SKM-1 (cell line): Measurements from ENCODE around the gene MEF2A.
"Not testable (repeated sequence)": the region's sequence is repeated elsewhere in the genome, so short reads cannot be mapped to it uniquely, and the experiment has no call there.

ENCODE experiments used
- DNase-seq: peaks from one replicate; lab custom pipeline; 2025; ENCODE audit not compliant: unreplicated experiment; lab: John Stamatoyannopoulos, UW

The MEF2A gene

DNA sequence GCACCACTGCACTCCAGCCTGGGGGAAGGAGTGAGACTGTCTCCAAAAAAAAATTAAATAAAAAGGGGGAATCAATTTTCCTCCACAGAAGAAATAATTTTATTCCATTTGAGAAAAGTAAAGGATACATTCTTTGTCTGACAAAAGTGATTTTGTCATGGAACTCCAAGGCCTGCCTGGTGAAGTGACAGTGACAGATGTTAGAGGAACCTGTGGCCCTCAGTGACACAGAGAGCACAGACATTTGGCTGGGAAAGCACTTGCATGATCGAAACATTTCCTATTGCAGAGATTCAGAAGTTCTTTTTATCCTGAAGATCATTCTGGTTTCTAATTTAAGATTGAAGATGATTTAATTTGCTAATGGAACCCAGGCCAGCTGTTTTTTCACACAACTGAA lies 161.5 kb downstream of the MEF2A start:
- DNase-seq, result no peak

GRCh38 chr15:99727733-99728132 lies 161.9 kb downstream of the MEF2A start:
- no peak for DNase-seq

GRCh38 chr15:99728916-99729315 lies 163.1 kb downstream of the MEF2A start:
- DNase-seq, result no peak

- no peak for DNase-seq
Observed at GRCh38 chr15:99729327-99729726, 163.5 kb downstream of the MEF2A start.

DNA sequence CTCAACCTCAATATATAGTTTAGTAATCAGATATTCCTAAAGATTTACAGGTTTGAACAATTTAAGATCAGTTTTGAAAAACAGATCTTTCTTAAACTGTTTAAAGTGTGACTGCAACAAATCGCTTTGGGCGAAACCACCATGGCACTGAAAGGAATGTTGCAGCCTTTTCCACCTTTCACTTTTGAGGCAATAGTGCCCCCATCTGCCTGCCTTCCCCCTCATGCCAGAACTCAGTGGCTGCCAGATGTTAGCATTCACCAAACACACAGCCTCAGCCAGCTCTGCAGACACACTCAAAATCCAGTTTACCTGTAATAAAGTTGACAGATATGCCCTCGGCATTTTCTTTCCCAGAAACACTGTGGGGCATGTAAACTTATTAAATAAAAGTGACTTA lies 164.1 kb downstream of the MEF2A start:
- DNase-seq, result no peak

GRCh38 chr15:99731336-99732123 lies 165.7 kb downstream of the MEF2A start:
- DNase-seq, result no peak

DNA sequence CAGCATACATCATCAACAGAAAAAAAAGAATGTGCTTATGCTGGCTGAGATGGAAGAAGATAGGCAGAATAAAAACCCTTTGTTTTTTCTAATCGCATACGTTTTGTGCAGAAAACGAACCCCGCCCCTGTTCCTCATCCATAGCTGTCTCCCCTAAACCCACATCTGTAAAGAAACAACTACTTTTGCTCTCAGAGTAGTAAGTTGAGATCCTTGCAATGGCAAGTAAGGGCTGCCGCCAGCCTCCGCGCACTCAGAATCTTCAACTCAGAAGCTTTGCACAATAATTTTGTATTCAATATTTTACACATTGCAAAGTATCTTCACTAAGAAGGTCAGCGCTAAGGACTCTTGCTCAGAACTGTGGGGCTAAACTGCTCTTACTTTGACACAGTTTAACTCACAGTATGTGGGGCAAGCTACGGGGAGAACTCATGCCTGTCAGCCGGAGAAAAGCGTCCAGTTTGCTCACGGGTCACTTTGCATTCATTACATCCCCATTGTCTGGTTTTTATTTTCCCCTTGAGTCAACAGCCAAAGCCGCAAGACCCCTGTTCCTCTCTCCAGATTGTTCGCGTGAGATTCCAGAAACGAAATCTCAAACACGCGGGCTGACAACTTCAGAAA lies 166.5 kb downstream of the MEF2A start:
- no peak for DNase-seq

- DNase-seq, result no peak
Observed at GRCh38 chr15:99732751-99733267, 167.0 kb downstream of the MEF2A start.

- peak; percentile 95 for DNase-seq
Observed at GRCh38 chr15:99733268-99734039, 167.7 kb downstream of the MEF2A start, which contains the start of gene LYSMD4. LYSMD4 (minus strand) TSS chr15:99733437; CDS start chr15:99731999, 1,438 bp downstream.

GRCh38 chr15:99734040-99734291 lies 168.2 kb downstream of the MEF2A start:
- DNase-seq, result not testable (repeated sequence)

GRCh38 chr15:99734575-99734974 lies 168.8 kb downstream of the MEF2A start:
- DNase-seq, result no peak

GRCh38 chr15:99735868-99736267 lies 170.1 kb downstream of the MEF2A start:
- DNase-seq, result no peak

- DNase-seq, result no peak
Observed at GRCh38 chr15:99736702-99737101, 170.9 kb downstream of the MEF2A start.

- no peak for DNase-seq
Observed at GRCh38 chr15:99738021-99738847, 172.4 kb downstream of the MEF2A start.

GRCh38 chr15:99741835-99742234 lies 176.1 kb downstream of the MEF2A start:
- DNase-seq, result no peak

GRCh38 chr15:99744142-99744541 lies 178.4 kb downstream of the MEF2A start:
- DNase-seq, result no peak

DNA sequence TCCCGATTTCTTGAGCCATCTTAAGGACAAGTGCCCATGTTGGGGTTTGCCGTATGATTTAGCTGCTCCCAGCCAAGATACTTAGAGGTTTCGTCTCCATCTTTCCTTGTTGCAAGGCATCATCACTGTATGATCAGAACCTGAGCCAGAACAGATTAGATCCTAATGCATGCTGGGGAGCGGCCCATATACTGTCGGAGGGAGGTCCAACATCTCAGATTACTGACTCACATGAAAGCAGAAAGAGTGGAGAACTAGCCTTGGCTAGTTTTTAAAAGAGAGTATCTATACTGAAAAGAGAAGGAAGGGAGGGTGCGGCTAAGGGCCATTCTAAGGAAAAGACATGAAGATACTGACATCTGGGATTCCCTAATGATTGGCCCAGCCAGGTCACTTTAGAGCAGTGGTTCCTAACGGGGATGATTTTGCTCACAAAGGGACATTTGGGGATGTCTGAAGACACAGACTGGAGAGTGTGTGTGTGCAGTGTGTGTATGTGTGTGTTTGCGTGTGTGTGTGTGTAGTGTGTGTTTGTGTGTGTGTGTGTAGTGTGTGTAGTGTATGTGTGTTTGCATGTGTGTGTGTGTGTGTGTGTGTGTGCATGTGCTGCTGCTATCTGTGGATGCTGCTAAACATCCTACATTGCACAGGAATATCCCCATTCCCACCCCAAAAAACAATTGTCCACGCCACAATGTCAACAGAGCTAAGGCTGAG lies 179.7 kb downstream of the MEF2A start:
- DNase-seq, result no peak

- no peak for DNase-seq
Observed at GRCh38 chr15:99749386-99749785, 183.6 kb downstream of the MEF2A start.

- DNase-seq, result not testable (repeated sequence)
Observed at GRCh38 chr15:99750326-99750725, 184.5 kb downstream of the MEF2A start.

- DNase-seq, result no peak
Observed at GRCh38 chr15:99752556-99752955, 186.8 kb downstream of the MEF2A start.
